Mammary epithelial cell (primary cell): ENCODE measurements around the gene ICAM4.

Source experiments
- EZH2 ChIP-seq: IDR thresholded peaks from 2 replicates; pipeline ENCODE4 v1.6.1; 2012; ENCODE audit warnings: low read length, inconsistent platforms, borderline replicate concordance
- TF ChIP-seq, protein P1 (sequence below), 2 donors: IDR thresholded peaks in 1 of 2; conservative IDR thresholded peaks in 1 of 2; 2 replicates each; pipeline ENCODE4 v1.5.1; 2011 to 2012; ENCODE audit warnings: inconsistent platforms in 2 of 2, low read length in 2 of 2, mild to moderate bottlenecking in 2 of 2, control low read depth in 1 of 2, low read depth in 1 of 2; ENCODE audit not compliant: insufficient read depth in 1 of 2; ENCODE audit errors: extremely low read depth in 1 of 2

- TF ChIP-seq, protein P1, sequence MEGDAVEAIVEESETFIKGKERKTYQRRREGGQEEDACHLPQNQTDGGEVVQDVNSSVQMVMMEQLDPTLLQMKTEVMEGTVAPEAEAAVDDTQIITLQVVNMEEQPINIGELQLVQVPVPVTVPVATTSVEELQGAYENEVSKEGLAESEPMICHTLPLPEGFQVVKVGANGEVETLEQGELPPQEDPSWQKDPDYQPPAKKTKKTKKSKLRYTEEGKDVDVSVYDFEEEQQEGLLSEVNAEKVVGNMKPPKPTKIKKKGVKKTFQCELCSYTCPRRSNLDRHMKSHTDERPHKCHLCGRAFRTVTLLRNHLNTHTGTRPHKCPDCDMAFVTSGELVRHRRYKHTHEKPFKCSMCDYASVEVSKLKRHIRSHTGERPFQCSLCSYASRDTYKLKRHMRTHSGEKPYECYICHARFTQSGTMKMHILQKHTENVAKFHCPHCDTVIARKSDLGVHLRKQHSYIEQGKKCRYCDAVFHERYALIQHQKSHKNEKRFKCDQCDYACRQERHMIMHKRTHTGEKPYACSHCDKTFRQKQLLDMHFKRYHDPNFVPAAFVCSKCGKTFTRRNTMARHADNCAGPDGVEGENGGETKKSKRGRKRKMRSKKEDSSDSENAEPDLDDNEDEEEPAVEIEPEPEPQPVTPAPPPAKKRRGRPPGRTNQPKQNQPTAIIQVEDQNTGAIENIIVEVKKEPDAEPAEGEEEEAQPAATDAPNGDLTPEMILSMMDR (conservative IDR thresholded peaks at IDR 0.05 in 1 of 2, IDR thresholded peaks at IDR 0.05 in 1 of 2; ENCODE audit: extremely low read depth in 1 of 2, insufficient read depth in 1 of 2, low read depth in 1 of 2, low read length in 2 of 2): no peak
- no peak for TF ChIP-seq EZH2
Observed at GRCh38 chr19:10245189-10245939, 41.4 kb upstream of the ICAM4 start.
